NCI-H1092 (cell line): ENCODE measurements around the gene DTX1.

Experiments used
- DNase-seq: peaks from one replicate; lab custom pipeline; 2025; lab: John Stamatoyannopoulos, UW

Gene DTX1

GRCh38 chr12:113071135-113072112, 14.9 kb downstream of the DTX1 start:
- DNase-seq = peak; percentile 97

- DNase-seq = no peak
These were observed 15.6 kb downstream of the DTX1 start for GRCh38 chr12:113072136-113072535.

GRCh38 chr12:113073586-113073985, 17.1 kb downstream of the DTX1 start:
- DNase-seq = no peak

GRCh38 chr12:113075137-113075683, 18.7 kb downstream of the DTX1 start:
- DNase-seq = no peak

- DNase-seq = no peak
These were observed 20.7 kb downstream of the DTX1 start for GRCh38 chr12:113077057-113077858.

- DNase-seq = no peak
These were observed 21.3 kb downstream of the DTX1 start for GRCh38 chr12:113077859-113078255.

GRCh38 chr12:113081873-113082272, 25.3 kb downstream of the DTX1 start:
- no peak for DNase-seq

- DNase-seq = no peak
These were observed 26.1 kb downstream of the DTX1 start for GRCh38 chr12:113082486-113083148.

- DNase-seq = no peak
These were observed 27.4 kb downstream of the DTX1 start for GRCh38 chr12:113083863-113084435.

- no peak for DNase-seq
These were observed 30.0 kb downstream of the DTX1 start for GRCh38 chr12:113086249-113087164.

GRCh38 chr12:113087193-113087592, 30.7 kb downstream of the DTX1 start:
- DNase-seq = no peak

- DNase-seq = no peak
These were observed 31.5 kb downstream of the DTX1 start for GRCh38 chr12:113088037-113088436.

- DNase-seq = no peak
These were observed 32.6 kb downstream of the DTX1 start for GRCh38 chr12:113088971-113089756.

- DNase-seq = no peak
These were observed 33.3 kb downstream of the DTX1 start for GRCh38 chr12:113089839-113090238.

GRCh38 chr12:113090740-113091139, 34.2 kb downstream of the DTX1 start:
- DNase-seq = no peak

GRCh38 chr12:113091506-113091905, 35.0 kb downstream of the DTX1 start:
- no peak for DNase-seq

GRCh38 chr12:113092607-113093408, 36.3 kb downstream of the DTX1 start:
- no peak for DNase-seq

GRCh38 chr12:113093409-113094101, 37.0 kb downstream of the DTX1 start:
- no peak for DNase-seq
